ENCODE results near the gene CDH15.

Gene CDH15

GRCh38 chr16:89140981-89141883 lies 30.3 kb upstream of the CDH15 start:
- DNase-seq (ENCODE audit: low read depth) = no peak

DNA sequence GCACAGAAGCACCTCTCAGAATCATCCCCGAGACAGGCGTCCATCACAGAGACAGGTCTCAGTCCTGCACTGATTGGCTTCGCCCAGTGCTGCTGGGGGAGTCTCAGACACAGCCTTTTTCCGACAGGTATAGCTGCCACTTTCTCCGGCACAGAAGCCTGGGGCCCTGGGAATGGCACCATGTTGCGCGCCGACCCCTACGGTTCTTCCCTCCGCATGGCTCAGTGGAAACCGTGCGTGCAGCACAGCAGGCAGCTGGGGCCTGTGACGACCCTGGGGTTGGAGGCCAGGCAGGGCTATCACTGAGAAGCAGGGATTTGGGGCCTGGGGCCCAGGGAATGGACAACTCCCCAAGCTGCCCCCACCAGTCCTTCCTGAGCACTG lies 29.7 kb upstream of the CDH15 start:
- no peak for DNase-seq (ENCODE audit: low read depth)

DNA sequence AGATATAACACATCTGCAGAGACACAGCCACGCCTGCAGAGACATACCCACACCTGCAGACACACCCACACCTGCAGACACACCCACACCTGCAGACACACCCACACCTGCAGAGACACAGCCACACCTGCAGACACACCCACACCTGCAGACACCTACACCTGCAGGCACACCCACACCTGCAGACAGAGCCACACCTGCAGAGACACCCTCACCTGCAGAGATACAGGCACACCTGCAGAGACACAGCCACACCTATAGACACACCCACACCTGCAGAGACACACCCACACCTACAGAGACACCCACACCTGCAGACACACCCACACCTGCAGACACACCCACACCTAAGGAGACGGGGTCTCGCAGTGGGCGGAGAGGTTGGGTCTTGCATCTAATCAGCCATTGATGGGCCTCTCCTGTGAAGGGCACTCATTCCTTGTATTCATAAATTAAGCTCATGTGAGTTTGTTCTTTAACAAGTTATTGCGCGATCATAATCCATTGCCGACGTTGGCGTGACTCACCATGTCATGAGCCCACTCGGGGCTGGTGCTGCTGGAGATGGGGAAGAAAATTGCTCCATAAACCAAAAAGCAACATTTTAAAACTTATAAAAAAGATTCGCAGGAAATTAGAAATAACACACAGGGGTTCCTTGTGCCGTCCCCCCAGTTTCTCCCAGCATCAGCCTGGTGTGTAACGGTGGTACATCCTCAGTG lies 28.9 kb upstream of the CDH15 start:
- DNase-seq (ENCODE audit: low read depth) = no peak

- no peak for DNase-seq (ENCODE audit: low read depth)
Observed at GRCh38 chr16:89143201-89143741, 28.3 kb upstream of the CDH15 start.

DNA sequence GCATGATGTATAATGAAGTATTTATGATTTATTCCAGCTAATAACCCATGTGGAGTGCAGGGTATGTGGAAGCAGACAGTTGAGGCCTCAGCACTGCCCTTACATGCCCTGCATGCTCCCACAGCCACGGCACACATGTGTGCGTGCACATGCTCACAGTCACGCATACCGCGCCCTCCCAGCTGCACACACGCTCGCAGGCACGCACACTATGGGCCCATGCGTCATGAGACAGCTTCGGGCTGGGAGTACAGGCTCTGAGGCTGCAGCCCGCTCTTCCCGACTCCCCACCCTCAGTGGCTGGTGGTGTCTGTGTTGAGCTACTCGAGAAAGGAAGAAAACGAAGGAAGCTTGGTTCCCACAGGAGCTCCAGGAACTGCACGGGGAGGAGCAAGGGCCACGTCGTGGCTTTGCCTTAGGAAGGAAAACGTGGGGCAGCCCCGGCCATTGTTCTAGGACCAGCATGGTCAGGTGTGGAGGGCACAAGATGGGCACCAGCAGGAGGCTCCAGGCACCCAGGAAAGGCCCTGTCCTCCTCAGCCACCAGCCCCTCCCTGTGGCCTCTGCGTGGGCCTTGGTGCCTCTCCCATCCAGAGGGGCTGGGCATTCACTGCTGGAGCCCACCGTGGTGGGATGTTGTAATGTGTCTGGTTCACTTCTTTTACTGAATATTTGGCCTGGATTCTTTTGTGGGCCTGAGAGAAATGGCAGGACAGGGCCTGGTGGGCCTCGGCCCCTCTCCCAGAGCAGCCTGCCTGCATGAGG lies 27.5 kb upstream of the CDH15 start:
- DNase-seq (ENCODE audit: low read depth) = no peak

- DNase-seq (ENCODE audit: low read depth) = no peak
Observed at GRCh38 chr16:89144681-89145080, 26.9 kb upstream of the CDH15 start.

DNA sequence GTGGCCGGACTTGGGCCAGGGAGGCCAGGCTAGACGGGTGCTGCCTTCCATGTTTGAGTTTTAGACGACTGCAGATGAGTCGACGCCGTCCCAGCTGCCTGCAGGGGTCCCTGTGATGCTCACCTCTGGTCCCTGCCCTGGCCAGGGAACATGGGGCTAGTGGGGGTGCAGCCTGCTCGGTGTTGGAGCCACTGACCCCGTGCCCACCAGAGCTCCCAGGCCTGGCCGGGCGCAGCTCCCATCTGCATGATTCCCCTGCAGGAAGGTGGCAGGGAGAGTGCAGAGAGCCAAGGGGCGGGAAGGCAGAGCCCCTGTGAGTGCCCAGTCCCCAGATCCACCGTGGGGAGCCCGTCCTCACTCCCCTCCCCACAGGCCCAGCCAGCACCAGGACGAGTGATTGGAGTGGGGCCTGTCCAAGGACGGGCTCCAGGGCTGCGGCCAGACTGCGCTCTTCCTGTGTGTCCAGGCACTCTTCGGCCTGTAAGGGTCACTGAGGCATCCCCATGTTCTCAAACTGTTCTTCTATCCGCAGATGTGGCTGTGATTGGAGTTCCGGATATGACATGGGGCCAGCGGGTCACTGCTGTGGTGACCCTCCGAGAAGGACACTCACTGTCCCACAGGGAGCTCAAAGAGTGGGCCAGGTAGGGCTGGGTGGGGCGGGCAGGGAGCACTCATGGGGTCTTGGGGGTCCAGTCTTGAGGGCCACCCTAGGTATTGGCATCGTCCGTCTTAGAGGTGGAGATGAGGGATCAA lies 26.0 kb upstream of the CDH15 start:
- no peak for DNase-seq (ENCODE audit: low read depth)

- no peak for DNase-seq (ENCODE audit: low read depth)
Observed at GRCh38 chr16:89146211-89147005, 25.1 kb upstream of the CDH15 start.

DNA sequence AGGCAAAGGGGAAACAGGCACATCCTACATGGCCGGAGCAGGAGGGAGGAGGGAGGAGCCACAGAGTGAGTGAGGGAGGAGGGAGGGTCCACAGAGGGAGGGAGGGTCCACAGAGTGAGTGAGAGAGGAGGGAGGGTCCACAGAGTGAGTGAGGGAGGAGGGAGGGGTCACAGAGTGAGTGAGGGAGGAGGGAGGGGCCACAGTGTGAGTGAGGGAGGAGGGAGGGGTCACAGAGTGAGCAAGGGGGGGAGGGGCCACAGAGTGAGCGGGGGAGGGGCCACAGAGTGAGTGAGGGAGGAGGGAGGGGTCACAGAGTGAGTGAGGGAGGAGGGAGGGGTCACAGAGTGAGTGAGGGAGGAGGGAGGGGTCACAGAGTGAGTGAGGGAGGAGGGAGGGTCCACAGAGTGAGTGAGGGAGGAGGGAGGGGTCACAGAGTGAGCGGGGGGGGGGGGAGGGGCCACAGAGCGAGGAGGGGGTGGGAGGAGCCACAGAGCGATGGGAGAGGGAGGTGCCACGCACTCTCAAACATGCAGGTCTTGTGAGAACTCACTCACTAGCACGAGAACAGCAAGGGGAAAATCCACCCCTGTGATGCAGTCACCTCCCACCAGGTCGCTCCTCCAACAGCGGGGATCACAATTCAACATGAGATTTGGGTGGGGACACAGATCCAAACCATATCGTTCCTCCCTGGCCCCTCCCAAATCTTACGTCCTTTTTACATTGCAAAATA lies 24.3 kb upstream of the CDH15 start:
- no peak for DNase-seq (ENCODE audit: low read depth)

DNA sequence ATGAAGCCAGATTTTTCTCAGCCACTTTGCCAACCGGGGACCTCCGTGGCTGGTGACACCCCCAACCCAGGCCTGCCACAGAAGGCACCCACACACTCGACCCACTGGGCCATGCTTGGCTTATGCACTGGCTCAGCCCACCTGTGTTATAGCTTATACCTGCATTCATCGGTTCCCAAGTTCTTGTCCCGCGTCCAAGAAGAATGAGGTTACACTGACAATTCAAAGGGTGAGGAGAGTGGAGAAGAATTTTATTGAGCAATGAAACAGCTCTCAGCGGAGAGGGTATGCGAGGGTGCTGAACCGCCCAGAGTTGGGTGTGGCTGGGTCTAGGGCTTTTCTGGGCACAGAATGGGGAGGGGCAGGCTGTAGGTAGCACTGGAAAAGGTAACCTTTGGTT lies 22.2 kb upstream of the CDH15 start:
- no peak for DNase-seq (ENCODE audit: low read depth)

GRCh38 chr16:89150090-89150835 lies 21.3 kb upstream of the CDH15 start:
- DNase-seq (ENCODE audit: low read depth) = no peak

- no peak for DNase-seq (ENCODE audit: low read depth)
Observed at GRCh38 chr16:89150981-89151380, 20.6 kb upstream of the CDH15 start.

- DNase-seq (ENCODE audit: low read depth) = no peak
Observed at GRCh38 chr16:89152831-89153700, 18.5 kb upstream of the CDH15 start.

- no peak for DNase-seq (ENCODE audit: low read depth)
Observed at GRCh38 chr16:89153848-89154271, 17.7 kb upstream of the CDH15 start.

- DNase-seq (ENCODE audit: low read depth) = no peak
Observed at GRCh38 chr16:89154390-89155183, 17.0 kb upstream of the CDH15 start.

DNA sequence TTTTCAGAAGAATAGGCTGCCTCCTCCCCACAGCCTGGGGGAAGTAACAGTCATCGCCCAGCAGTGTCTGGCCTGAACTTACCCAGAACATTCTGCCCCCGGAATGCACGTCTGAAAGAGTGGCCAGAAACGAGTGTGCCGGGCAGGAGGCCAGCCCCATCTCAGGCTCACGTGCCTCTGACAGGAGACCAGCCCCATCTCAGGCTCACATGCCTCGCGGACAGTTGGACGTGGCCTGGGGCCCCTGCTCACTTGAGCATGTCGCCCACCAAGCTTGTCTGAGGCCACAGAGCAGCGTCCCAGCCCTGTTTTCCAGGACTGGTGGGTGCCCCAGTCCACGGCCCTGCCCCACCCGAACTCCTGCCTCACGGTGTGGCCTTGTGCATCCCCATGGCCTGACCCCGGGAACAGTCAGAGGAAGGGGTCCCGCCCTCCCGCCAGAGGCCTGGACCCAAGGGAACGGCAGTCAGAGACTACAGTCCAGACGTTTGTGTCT lies 16.3 kb upstream of the CDH15 start:
- DNase-seq (ENCODE audit: low read depth) = peak; percentile 39
